Activated T-helper 1 cell treated with anti-CD3 and anti-CD28 coated beads, Interleukin-2, amount 50 U/mL, for 16 hours (primary cell): ENCODE results near the gene RUVBL2.
"Not testable (repeated sequence)": the region's sequence is repeated elsewhere in the genome, so short reads cannot be mapped to it uniquely, and the experiment has no call there.

Experiments
- DNase-seq, 2 donors: peaks; one replicate each; pipeline ENCODE4 v3.0.0-alpha.2; 2020; ENCODE audit warnings: low read depth in 1 of 2, low spot score in 1 of 2

Gene RUVBL2

GRCh38 chr19:49042177-49042576, 48.5 kb downstream of the RUVBL2 start:
- DNase-seq: no peak

- DNase-seq: not testable (repeated sequence)
These were observed 49.0 kb downstream of the RUVBL2 start for GRCh38 chr19:49042666-49043065.

- DNase-seq: not testable (repeated sequence)
These were observed 49.9 kb downstream of the RUVBL2 start, which contains the start of gene CGB5 for GRCh38 chr19:49043548-49043947. Gene CGB5, plus strand, starts transcription at chr19:49043848. Its CDS starts 362 bp downstream, at chr19:49044210.

GRCh38 chr19:49049011-49049410, 55.3 kb downstream of the RUVBL2 start, which contains the start of gene CGB8:
Gene CGB8, minus strand, starts transcription at chr19:49049111. Its CDS starts 372 bp downstream, at chr19:49048739.
- not testable (repeated sequence) for DNase-seq

GRCh38 chr19:49049834-49050233, 56.1 kb downstream of the RUVBL2 start:
- DNase-seq: not testable (repeated sequence)

GRCh38 chr19:49050376-49051033, 56.8 kb downstream of the RUVBL2 start:
- DNase-seq: not testable (repeated sequence)

- peak; percentile 16 to 23 for DNase-seq
These were observed 62.6 kb downstream of the RUVBL2 start for GRCh38 chr19:49056101-49056901.

- not testable (repeated sequence) for DNase-seq
These were observed 63.4 kb downstream of the RUVBL2 start for GRCh38 chr19:49056902-49057596.

GRCh38 chr19:49057636-49058234, 64.0 kb downstream of the RUVBL2 start, which contains the start of gene CGB7:
Gene CGB7, minus strand, starts transcription at chr19:49057749. Its CDS starts 2,374 bp downstream, at chr19:49055375.
- no peak for DNase-seq

- DNase-seq: no peak
These were observed 64.9 kb downstream of the RUVBL2 start for GRCh38 chr19:49058562-49058961.

- no peak for DNase-seq
These were observed 65.4 kb downstream of the RUVBL2 start for GRCh38 chr19:49059053-49059452.

GRCh38 chr19:49061000-49061399, 67.3 kb downstream of the RUVBL2 start:
- no peak for DNase-seq

GRCh38 chr19:49061445-49061844, 67.8 kb downstream of the RUVBL2 start:
- DNase-seq: no peak

GRCh38 chr19:49064029-49064629, 70.4 kb downstream of the RUVBL2 start:
- DNase-seq: no peak

GRCh38 chr19:49064768-49065611, 71.3 kb downstream of the RUVBL2 start, which contains the start of gene NTF4:
Gene NTF4, minus strand, starts transcription at chr19:49064818. Its CDS starts 2,821 bp downstream, at chr19:49061997.
- DNase-seq: no peak
